Uterus (tissue), 2 donors: ENCODE results near the gene RNF130.

Experiments used
- POLR2A ChIP-seq, 2 donors: fragments of 450-650 bp; IDR thresholded peaks; one replicate each; pipeline ENCODE4 v1.6.1; 2016; ENCODE audit warnings: antibody characterized with exemption in 2 of 2, mild to moderate bottlenecking in 1 of 2, moderate library complexity in 1 of 2
- TF ChIP-seq, protein P1 (sequence below), 4 experiments: fragments of 200-600 bp in 2 of 4; fragments of 450-650 bp in 2 of 4; sonication (generic) in 2 of 4; IDR thresholded peaks; one replicate each; pipeline ENCODE4 v1.5.1; 2016 to 2019; ENCODE audit warnings: antibody characterized with exemption in 4 of 4, mild to moderate bottlenecking in 2 of 4, moderate library complexity in 1 of 4

DNA sequence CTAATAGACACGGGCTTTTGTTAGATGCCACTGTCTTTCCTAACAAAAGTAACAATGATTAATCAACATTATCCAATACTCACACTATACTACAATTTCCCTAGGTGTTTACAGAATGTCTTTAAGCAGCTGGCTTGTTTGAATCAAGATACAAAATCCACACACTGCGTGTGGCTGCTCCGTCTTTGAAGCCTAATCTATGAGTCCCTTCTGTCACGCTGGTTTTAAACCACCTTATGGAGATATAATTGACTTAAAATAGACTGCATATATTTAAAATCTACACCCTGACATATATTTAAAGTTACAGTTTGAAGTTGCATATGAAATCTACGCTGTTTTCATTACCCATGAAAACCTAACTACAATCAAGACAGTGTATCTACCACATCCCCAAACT is 89.9 kb downstream of the RNF130 start:
- TF ChIP-seq POLR2A (IDR thresholded peaks at IDR 0.05), result no peak
- TF ChIP-seq, protein P1, sequence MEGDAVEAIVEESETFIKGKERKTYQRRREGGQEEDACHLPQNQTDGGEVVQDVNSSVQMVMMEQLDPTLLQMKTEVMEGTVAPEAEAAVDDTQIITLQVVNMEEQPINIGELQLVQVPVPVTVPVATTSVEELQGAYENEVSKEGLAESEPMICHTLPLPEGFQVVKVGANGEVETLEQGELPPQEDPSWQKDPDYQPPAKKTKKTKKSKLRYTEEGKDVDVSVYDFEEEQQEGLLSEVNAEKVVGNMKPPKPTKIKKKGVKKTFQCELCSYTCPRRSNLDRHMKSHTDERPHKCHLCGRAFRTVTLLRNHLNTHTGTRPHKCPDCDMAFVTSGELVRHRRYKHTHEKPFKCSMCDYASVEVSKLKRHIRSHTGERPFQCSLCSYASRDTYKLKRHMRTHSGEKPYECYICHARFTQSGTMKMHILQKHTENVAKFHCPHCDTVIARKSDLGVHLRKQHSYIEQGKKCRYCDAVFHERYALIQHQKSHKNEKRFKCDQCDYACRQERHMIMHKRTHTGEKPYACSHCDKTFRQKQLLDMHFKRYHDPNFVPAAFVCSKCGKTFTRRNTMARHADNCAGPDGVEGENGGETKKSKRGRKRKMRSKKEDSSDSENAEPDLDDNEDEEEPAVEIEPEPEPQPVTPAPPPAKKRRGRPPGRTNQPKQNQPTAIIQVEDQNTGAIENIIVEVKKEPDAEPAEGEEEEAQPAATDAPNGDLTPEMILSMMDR (IDR thresholded peaks at IDR 0.05), result no peak
